GM15510 (cell line): ENCODE measurements around the gene SH3RF2.

ENCODE experiments used
- POLR2A ChIP-seq: IDR thresholded peaks from 3 replicates; pipeline ENCODE4 v1.6.1; 2011; ENCODE audit warnings: borderline replicate concordance; ENCODE audit not compliant: insufficient read length; ENCODE audit errors: extremely low read depth

Gene SH3RF2

DNA sequence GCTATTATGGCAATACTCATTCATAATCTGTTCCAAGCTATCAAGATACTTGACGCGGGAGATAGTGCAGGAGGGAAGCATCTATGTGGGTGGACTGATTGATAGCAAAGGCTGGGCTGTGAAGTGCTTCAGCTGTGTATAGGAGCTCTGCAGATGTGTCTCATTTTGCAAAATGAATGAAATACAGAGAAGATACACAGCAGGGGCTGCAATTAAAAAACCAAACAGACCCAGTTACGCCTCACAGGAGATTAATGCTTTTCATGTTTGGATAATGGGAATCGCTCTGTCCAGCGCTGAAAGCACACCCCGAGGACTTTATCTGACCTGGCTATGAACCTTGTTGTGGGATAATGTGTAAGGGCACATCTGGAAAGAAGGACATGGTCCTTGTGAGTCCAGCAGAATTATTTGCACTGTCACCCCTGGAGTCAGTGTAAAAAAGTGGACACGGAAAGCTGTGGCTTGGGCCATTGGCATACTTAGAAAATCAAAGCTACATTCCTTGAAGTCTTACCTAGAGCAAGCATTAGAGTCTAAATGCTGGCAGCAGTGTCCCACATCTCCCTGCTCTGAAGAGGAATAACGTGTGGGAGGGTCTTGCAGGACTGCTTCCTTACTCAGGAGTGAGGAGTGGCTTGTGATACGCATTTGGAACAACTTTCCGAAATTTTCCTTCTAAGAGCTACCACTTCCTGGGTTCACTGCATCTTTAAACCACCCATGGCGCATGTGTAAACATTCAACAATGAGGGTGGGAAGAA, 2.6 kb downstream of the SH3RF2 start:
- no peak for TF ChIP-seq POLR2A

DNA sequence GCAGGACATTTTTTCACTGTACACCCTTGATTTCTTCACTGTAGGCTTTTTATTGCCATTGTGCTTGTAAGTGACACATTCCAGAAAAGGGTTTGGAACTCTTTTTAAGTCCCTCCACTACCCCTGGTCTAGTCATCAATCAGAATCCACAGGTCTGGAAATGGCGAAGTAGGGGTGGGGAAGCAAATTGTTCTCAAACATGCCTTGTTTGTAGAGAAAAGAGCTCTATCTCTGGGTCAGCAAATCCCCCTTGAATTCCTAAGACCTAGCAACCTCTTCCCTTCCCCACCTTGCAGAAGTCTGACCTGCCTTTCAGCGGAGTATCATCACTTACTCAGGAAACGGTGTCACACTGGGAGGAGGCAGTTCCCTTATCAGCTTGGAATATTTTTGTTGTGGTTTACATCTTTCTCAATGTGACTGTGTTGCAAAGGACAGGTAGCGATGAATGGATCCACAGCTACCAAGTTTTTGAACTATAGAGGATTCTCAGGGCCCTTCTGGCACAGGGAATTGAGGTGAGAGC, 3.2 kb downstream of the SH3RF2 start:
- TF ChIP-seq POLR2A = no peak

DNA sequence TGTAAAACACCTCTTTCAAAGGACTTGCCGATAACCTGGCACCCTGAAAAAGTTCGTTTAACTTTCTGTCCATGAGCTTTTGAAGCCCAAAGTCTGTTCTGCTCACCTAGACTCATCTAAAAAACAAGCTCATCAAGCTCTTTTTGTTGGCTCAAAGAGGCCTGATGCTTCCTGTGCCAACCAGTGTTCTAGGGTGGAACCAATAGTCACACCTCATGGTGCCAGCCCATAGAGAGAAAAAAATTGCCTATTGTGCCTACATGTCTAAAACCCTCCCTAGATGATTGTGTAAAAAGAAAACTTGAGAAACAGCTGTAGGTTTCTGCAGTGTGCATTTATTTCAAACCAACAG, 4.7 kb downstream of the SH3RF2 start:
- no peak for TF ChIP-seq POLR2A

DNA sequence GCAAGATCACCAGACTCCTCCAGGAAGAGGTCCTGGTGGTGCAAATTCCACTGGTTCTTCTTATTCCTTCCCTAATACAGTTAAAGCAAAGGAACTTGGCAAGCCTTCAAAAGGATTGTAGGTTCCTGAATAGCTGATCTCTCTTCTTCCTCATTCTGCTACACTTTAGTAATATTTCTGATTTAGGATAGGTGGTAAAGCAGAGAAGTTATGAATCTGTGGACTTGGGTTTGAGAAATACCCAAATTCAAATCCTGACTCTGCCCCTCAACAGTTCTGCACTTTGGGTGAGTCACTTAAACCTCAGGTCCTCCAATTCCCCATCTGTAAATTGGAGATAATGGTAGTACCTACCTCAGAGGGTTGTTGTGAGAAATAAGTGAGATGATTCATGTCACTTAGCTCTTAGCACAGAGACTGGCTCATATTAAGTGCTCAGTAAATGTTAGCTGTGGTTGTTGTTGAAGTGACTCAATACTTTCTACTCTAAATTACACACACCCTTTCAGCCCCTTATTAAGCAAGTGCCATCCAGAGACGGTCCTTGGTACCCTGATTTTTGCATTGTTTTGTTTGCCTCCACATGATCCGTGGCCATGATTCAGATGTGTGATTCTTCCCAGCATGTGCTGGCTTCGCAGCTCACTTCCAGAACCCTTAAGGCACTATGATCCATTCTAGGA, 5.2 kb downstream of the SH3RF2 start:
- TF ChIP-seq POLR2A = no peak

DNA sequence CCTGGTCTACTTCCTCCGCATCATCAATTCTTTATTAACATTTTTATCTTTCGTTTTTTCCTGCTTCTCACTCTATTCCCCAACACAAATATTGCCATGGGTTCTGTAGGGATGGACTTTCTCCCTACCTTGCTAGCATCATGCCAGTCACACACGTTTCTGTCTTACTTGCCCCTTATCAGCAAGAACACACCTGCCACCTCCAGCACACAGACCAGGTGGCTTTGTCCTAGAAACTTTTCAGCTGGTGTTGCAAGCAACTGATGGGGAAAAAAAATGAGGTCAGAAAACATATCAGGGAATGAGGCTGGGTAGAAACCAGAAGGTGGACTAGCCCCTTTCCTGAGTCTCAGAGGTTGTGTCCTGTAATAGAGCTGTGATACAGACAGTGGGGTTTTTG, 5.8 kb downstream of the SH3RF2 start:
- TF ChIP-seq POLR2A = no peak

DNA sequence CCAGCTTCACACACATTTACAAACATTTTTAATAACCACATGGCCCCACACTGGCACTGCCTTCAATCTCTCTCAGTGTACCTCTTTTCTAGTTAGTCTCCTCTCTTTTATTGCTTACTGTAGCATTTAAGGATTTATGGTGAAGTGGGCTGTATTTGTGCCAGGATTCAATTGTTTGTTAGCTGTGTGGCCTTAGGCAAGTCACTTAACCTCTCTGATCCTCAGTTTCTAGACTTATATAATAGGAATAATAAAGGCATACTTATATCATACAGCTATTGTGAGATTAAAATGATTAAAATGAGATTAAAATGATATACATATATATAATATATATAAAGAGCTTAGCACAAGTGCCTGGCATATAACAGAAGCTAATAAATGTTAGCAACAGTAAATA, 6.4 kb downstream of the SH3RF2 start:
- no peak for TF ChIP-seq POLR2A

DNA sequence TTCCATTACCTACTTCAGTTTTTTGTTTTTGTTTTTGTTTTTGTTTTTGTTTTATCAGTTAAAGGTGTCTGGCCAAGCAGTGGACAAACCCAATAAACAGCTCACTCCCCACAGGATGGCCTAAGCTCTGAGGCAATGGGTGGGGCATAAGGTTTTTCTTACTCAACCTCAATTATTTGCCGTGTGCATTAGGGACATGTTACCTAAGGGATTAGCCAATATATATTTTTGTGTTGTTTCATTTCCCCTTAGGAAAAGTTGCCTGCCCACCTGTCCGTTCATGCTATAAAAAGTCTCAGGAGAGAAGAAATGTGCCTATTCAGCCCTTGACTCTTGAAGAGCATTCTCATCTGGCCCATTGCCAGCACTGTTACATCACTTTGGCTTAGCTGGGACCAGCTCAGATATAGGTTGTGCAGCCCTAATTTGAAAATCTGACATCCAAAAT, 7.3 kb downstream of the SH3RF2 start:
- TF ChIP-seq POLR2A = no peak

DNA sequence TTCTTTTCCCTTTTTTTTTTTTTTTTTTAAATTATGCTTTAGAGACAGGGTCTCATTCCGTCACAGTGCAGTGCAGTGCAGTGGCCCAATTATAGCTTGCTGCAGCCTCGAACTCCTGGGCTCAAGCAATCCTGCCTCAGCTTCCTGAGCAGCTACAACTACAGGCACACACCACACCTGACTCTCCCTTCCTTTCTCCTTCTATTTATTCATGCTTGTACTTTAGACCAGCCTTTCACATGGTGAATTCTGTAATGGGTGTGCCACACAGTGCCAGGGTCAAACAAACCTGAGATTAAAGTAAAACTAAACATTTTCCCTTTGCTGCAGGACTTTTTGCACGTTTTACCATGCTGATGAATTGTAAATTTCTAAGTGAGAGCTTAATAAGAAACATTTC, 8.0 kb downstream of the SH3RF2 start:
- no peak for TF ChIP-seq POLR2A

GRCh38 chr5:145945620-145946111, 9.3 kb downstream of the SH3RF2 start:
- TF ChIP-seq POLR2A = no peak

GRCh38 chr5:145946112-145946861, 9.9 kb downstream of the SH3RF2 start:
- TF ChIP-seq POLR2A = no peak

GRCh38 chr5:145947581-145947980, 11.2 kb downstream of the SH3RF2 start:
- TF ChIP-seq POLR2A = no peak

DNA sequence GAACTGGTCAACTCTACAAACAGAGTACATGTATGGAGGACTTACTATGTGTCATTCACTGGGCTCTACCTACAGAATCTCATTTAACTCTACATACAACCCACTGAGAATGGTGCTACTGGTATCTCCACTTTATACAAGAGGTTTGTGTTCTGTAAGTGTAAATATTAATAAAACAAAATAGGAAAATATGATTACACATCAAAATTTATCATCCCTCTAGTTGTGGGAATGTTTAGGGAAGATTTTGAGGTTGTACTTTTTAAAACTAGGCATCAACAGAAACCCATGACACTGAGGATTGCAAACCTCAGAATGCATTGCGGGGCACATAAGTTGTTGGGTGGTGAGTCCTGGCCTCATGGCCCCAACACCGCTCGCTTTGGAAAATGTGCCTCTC, 11.7 kb downstream of the SH3RF2 start:
- no peak for TF ChIP-seq POLR2A

DNA sequence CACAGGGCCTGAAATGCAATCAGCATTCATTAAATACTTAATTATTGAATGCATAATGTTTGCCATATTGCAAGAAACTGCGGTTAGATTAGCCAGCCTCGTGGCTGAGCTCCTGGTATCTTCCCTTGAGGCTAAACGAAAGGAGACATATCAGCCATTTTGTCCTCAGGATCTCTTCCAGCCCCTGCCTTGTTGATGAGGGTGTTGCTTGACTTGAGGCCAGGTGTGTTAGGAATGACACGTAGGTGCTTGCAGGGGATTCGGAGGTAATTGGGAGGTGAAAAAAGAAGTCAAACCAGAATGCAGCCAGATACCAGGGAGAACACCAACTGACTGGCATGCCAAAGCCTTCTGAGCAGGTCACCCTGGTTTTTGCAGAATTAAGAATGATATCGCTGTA, 12.5 kb downstream of the SH3RF2 start:
- no peak for TF ChIP-seq POLR2A

DNA sequence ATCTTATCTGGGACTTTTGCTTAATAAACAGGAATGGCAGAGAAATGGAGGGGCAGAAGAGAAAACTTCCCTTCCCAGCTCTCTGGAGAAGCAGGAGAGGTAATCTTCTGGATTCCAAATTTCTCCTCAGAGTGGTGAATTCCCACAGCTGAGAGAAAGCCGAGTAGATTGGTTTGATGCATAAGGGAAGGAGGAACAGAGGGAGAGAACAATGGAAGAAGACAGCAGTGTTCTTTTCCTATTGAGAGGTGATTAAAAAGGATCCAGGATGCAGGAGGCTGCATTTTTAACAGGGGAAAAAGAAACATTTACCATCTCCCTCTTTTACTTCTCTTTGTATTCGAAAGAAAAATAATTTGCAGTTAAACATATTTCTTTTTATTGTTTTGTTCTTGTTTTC, 13.1 kb downstream of the SH3RF2 start:
- no peak for TF ChIP-seq POLR2A

GRCh38 chr5:145951071-145951470, 14.7 kb downstream of the SH3RF2 start:
- no peak for TF ChIP-seq POLR2A
